Fibroblast of lung (primary cell): Measurements from ENCODE around the gene MAGEA12.
"Not testable (repeated sequence)": the region's sequence is repeated elsewhere in the genome, so short reads cannot be mapped to it uniquely, and the experiment has no call there.

Experiments used
- CTCF ChIP-seq, 2 donors: IDR thresholded peaks in 1 of 2; conservative IDR thresholded peaks in 1 of 2; 1 replicate in 1 of 2; 2 replicates in 1 of 2; pipeline ENCODE4 v1.5.1; 2011 to 2012; ENCODE audit warnings: low read length in 2 of 2, control low read depth in 1 of 2, inconsistent platforms in 1 of 2, low read depth in 1 of 2, mild to moderate bottlenecking in 1 of 2
- EZH2 ChIP-seq: IDR thresholded peaks from 2 replicates; pipeline ENCODE4 v1.5.1; 2012; ENCODE audit warnings: low read length, control low read depth, mild to moderate bottlenecking; ENCODE audit errors: missing control alignments

DNA sequence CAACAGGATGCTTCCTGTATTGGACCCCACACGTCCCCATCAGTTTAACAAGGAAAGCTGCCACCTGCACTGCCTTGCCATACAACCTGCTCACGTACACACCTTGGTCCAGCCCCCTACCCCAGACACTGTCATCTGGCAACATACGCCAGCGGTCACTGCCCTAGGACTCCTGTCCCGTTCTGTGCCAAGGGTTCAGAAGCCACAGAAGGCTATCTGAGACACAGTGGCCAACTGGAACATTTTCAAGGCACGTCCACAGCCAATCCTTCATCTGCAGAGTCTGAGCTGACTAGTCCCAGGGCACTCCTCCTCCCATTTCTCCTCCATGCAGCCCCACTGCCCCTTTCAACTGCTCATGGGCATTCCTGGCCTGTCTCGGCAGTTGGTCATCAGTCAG, 28.0 kb downstream of the MAGEA12 start:
- not testable (repeated sequence) for TF ChIP-seq CTCF (conservative IDR thresholded peaks at IDR 0.05 in 1 of 2, IDR thresholded peaks at IDR 0.05 in 1 of 2; ENCODE audit: low read depth in 1 of 2, low read length in 2 of 2); EZH2
